Natural killer cell (primary cell): Measurements from ENCODE around the gene PHF1. TPM values are rescaled to one million over a fixed set of nuclear protein-coding genes. Genes with fewer than 3 reads are reported as not detected.
A peak's percentile ranks its signal among the peaks of the same experiment; 100 is the strongest.
"Not testable (repeated sequence)": the region's sequence is repeated elsewhere in the genome, so short reads cannot be mapped to it uniquely, and the experiment has no call there.

ENCODE experiments used
- ATAC-seq, 3 donors: fragments of 150-1000 bp in 2 of 3; fragments of 200-7000 bp in 1 of 3; cut with Tn5 transposase; 1 replicate in 1 of 3; 2 replicates in 2 of 3; pipeline ENCODE4 v1.10.0; 2021; ENCODE audit warnings: mild to moderate bottlenecking in 2 of 3, moderate library complexity in 2 of 3
- DNase-seq, 2 donors: peaks; one replicate each; pipeline versions ENCODE4 v3.0.0 to v3.0.0-alpha.2; 2013 to 2021; ENCODE audit warnings: mixed read lengths in 1 of 2
- H3K27ac ChIP-seq: one replicate; pipeline ENCODE4 v1.5.1; 2013; ENCODE audit warnings: mild to moderate bottlenecking, low read length
- H3K27me3 ChIP-seq: one replicate; pipeline ENCODE4 v1.6.1; 2013; ENCODE audit warnings: low read length; ENCODE audit not compliant: control insufficient read depth, insufficient read depth
- H3K36me3 ChIP-seq: one replicate; pipeline ENCODE4 v1.6.1; 2013; ENCODE audit warnings: low read length; ENCODE audit not compliant: control insufficient read depth, insufficient read depth
- H3K4me1 ChIP-seq: one replicate; pipeline ENCODE4 v1.6.1; 2013; ENCODE audit warnings: low read length; ENCODE audit not compliant: control insufficient read depth, insufficient read depth
- H3K4me3 ChIP-seq: one replicate; pipeline ENCODE4 v1.5.1; 2013; ENCODE audit warnings: low read length
- H3K9me3 ChIP-seq: one replicate; pipeline ENCODE4 v1.6.1; 2013; ENCODE audit warnings: low read length; ENCODE audit not compliant: control insufficient read depth, insufficient read depth
- H3K27ac Mint-ChIP-seq, 2 donors: one replicate each; pipeline ENCODE4 v1.8.0; 2022; ENCODE audit warnings: mild to moderate bottlenecking in 2 of 2, mixed read lengths in 2 of 2, moderate library complexity in 1 of 2
- H3K27me3 Mint-ChIP-seq, 2 donors: one replicate each; pipeline ENCODE4 v1.8.0; 2022; ENCODE audit warnings: low read depth in 2 of 2, mixed read lengths in 2 of 2
- H3K36me3 Mint-ChIP-seq: one replicate; pipeline ENCODE4 v1.8.0; 2022; ENCODE audit warnings: mixed read lengths
- H3K4me1 Mint-ChIP-seq, 2 donors: one replicate each; pipeline ENCODE4 v1.8.0; 2022; ENCODE audit warnings: mixed read lengths in 2 of 2
- H3K4me3 Mint-ChIP-seq: one replicate; pipeline ENCODE4 v1.8.0; 2022; ENCODE audit warnings: mild to moderate bottlenecking, moderate library complexity, mixed read lengths
- H3K9me3 Mint-ChIP-seq, 2 donors: one replicate each; pipeline ENCODE4 v1.8.0; 2022; ENCODE audit warnings: mixed read lengths in 2 of 2
- WGBS: methylation state at CpG from one replicate; pipeline ENCODE4 v1.1.7; 2013; ENCODE audit warnings: missing lambda C conversion rate; ENCODE audit not compliant: insufficient coverage; 5-methylcytosine and 5-hydroxymethylcytosine counted together
- intact Hi-C: fragments of 100-400 bp; cut with micrococcal nuclease; formaldehyde crosslinking; loops from one replicate; pipeline ENCODE4 v1.14.2; 2022
- total RNA-seq, 4 donors: library from RNA; stranded (reverse); fragments of 120-200 nt in 1 of 4; gene quantifications; one replicate each; pipeline versions ENCODE4 v1.2.3 to v1.2.4, GENCODE V29; 2013 to 2022
- TF ChIP-seq, protein P1 (sequence below): fragments of 200-600 bp; IDR thresholded peaks from one replicate; pipeline ENCODE4 v1.8.0; 2022; ENCODE audit warnings: antibody characterized with exemption

The PHF1 gene
- total RNA-seq, 3 donors from 2014 or later (not counting 1 experiment from before 2014, with no cell fraction given) = 262 to 392 (median 322) TPM

- Mint-ChIP-seq H3K4me1 (no peaks in the 10 kb centered on the region), H3K36me3 (no peaks in the 10 kb centered on the region), H3K27me3 (no peaks in the 10 kb centered on the region), H3K9me3 (no peaks in the 10 kb centered on the region), H3K27ac (no peak overlapping the region), H3K4me3 (no peak overlapping the region)
- H3K36me3 ChIP-seq = no peaks in the 10 kb centered on the region
- no peaks in the 10 kb centered on the region for H3K4me1 ChIP-seq
- WGBS = 62% methylated on average over 3 of the region's 8 CpGs
- no peaks in the 10 kb centered on the region for H3K9me3 ChIP-seq
- no peak overlapping the region for H3K27ac ChIP-seq
- ATAC-seq (no peak), DNase-seq (no peak)
- no peaks in the 10 kb centered on the region for H3K27me3 ChIP-seq
- H3K4me3 ChIP-seq = no peak overlapping the region
- intact Hi-C loops = no loop called here
- TF ChIP-seq, protein P1, sequence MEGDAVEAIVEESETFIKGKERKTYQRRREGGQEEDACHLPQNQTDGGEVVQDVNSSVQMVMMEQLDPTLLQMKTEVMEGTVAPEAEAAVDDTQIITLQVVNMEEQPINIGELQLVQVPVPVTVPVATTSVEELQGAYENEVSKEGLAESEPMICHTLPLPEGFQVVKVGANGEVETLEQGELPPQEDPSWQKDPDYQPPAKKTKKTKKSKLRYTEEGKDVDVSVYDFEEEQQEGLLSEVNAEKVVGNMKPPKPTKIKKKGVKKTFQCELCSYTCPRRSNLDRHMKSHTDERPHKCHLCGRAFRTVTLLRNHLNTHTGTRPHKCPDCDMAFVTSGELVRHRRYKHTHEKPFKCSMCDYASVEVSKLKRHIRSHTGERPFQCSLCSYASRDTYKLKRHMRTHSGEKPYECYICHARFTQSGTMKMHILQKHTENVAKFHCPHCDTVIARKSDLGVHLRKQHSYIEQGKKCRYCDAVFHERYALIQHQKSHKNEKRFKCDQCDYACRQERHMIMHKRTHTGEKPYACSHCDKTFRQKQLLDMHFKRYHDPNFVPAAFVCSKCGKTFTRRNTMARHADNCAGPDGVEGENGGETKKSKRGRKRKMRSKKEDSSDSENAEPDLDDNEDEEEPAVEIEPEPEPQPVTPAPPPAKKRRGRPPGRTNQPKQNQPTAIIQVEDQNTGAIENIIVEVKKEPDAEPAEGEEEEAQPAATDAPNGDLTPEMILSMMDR = no peak
Measured at GRCh38 chr6:33367009-33367714, 43.7 kb upstream of the PHF1 start.

DNA sequence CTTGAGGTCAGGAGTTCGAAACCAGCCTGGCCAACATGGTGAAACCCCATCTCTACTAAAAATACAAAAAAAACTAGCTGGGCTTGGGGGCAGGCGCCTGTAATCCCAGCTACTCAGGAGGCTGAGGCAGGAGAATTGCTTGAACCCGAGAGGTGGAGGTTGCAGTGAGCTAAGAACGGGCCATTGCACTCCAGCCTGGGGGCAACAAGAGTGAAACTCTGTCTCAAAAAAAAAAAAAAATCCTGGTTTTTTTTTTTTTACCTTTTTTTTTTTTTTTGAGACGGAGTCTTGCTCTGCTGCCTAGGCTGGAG is 43.1 kb upstream of the PHF1 start:
- H3K27me3 ChIP-seq, ATAC-seq, H3K4me1 Mint-ChIP-seq, H3K4me1 ChIP-seq, H3K27ac Mint-ChIP-seq, H3K4me3 ChIP-seq, H3K36me3 ChIP-seq, H3K9me3 Mint-ChIP-seq, H3K27ac ChIP-seq, H3K27me3 Mint-ChIP-seq, H3K36me3 Mint-ChIP-seq, DNase-seq, H3K4me3 Mint-ChIP-seq, intact Hi-C loops, H3K9me3 ChIP-seq: not testable (repeated sequence)
- WGBS = 93% methylated on average over 4 of the region's 5 CpGs

- ATAC-seq, DNase-seq, H3K27me3 Mint-ChIP-seq, H3K9me3 Mint-ChIP-seq, H3K4me3 Mint-ChIP-seq, H3K27ac Mint-ChIP-seq, H3K36me3 ChIP-seq, H3K27me3 ChIP-seq, H3K9me3 ChIP-seq, H3K27ac ChIP-seq, H3K36me3 Mint-ChIP-seq, H3K4me3 ChIP-seq, intact Hi-C loops: not testable (repeated sequence)
- peaks cover 25% of the 10 kb centered on the region for H3K4me1 ChIP-seq
- peaks cover 11 to 24% of the 10 kb centered on the region in 2 donors for H3K4me1 Mint-ChIP-seq
- 97% methylated on average over 8 of the region's 8 CpGs for WGBS
Measured at GRCh38 chr6:33371901-33372300, 38.9 kb upstream of the PHF1 start.

- no peak for DNase-seq
- Histone ChIP-seq H3K27ac (no peak overlapping the region), H3K9me3 (no peaks in the 10 kb centered on the region), H3K27me3 (no peaks in the 10 kb centered on the region), H3K4me3 (no peak overlapping the region), H3K4me1 (peaks cover 25% of the 10 kb centered on the region), H3K36me3 (no peaks in the 10 kb centered on the region)
- no peak for ATAC-seq
- Mint-ChIP-seq H3K4me1 (peaks cover 11 to 24% of the 10 kb centered on the region in 2 donors), H3K4me3 (no peak overlapping the region), H3K27me3 (no peaks in the 10 kb centered on the region), H3K36me3 (no peaks in the 10 kb centered on the region), H3K9me3 (no peaks in the 10 kb centered on the region), H3K27ac (peak overlapping the region in 1 of 2 donors; percentile 91)
- intact Hi-C loops = no loop called here
- 30% methylated on average over 4 of the region's 5 CpGs for WGBS
- TF ChIP-seq, protein P1 = no peak
Measured at GRCh38 chr6:33372526-33373123, 38.2 kb upstream of the PHF1 start.
